ENCODE results near the gene MATK. TPM values are rescaled to one million over a fixed set of nuclear protein-coding genes. Genes with fewer than 3 reads are reported as not detected.

MATK gene
- total RNA-seq, 3 donors from 2014 or later: 2.2 to 3.6 (median 2.4) TPM

GRCh38 chr19:3771000-3771905 is 14.9 kb downstream of the MATK start:
- Histone ChIP-seq H3K36me3 (ENCODE audit: low read depth) (peaks cover 4% of the 10 kb centered on the region), H3K4me3 (no peak overlapping the region), H3K4me1 (ENCODE audit: low read depth) (no peaks in the 10 kb centered on the region), H3K9me3 (no peaks in the 10 kb centered on the region)
- DNase-seq: no peak
- TF ChIP-seq CTCF (IDR thresholded peaks at IDR 0.05): no peak
- no peak for ATAC-seq
- intact Hi-C loops (cut with DNase I, micrococcal nuclease): no loop called here

GRCh38 chr19:3770136-3770999 is 15.8 kb downstream of the MATK start:
- intact Hi-C loops (cut with DNase I, micrococcal nuclease): no loop called here
- TF ChIP-seq CTCF (IDR thresholded peaks at IDR 0.05): no peak
- Histone ChIP-seq H3K4me3 (no peak overlapping the region), H3K9me3 (no peaks in the 10 kb centered on the region), H3K4me1 (ENCODE audit: low read depth) (no peaks in the 10 kb centered on the region), H3K36me3 (ENCODE audit: low read depth) (peaks cover 4% of the 10 kb centered on the region)
- ATAC-seq: no peak
- DNase-seq: no peak

GRCh38 chr19:3769494-3769893 is 16.7 kb downstream of the MATK start:
- H3K36me3 ChIP-seq (ENCODE audit: low read depth): peaks cover 4% of the 10 kb centered on the region
- intact Hi-C loops (cut with DNase I, micrococcal nuclease): no loop called here
- DNase-seq: no peak
- no peaks in the 10 kb centered on the region for H3K9me3 ChIP-seq
- no peak for ATAC-seq
- H3K4me1 ChIP-seq (ENCODE audit: low read depth): no peaks in the 10 kb centered on the region
- no peak for TF ChIP-seq CTCF (IDR thresholded peaks at IDR 0.05)
- no peak overlapping the region for H3K4me3 ChIP-seq

- intact Hi-C loops (cut with DNase I, micrococcal nuclease): no loop called here
- no peak for ATAC-seq
- TF ChIP-seq CTCF (IDR thresholded peaks at IDR 0.05): no peak
These were observed 17.5 kb downstream of the MATK start for GRCh38 chr19:3768748-3769099.

GRCh38 chr19:3768015-3768747 is 18.0 kb downstream of the MATK start:
- Histone ChIP-seq H3K4me1 (ENCODE audit: low read depth) (peaks cover 8% of the 10 kb centered on the region), H3K36me3 (ENCODE audit: low read depth) (peaks cover 4% of the 10 kb centered on the region), H3K4me3 (no peak overlapping the region), H3K9me3 (no peaks in the 10 kb centered on the region)
- no peak for TF ChIP-seq CTCF (IDR thresholded peaks at IDR 0.05)
- intact Hi-C loops (cut with DNase I, micrococcal nuclease): no loop called here
- DNase-seq: no peak
- no peak for ATAC-seq

More at GRCh38 chr19:3768748-3769099, 17.5 kb downstream of the MATK start:
- peaks cover 4% of the 10 kb centered on the region for H3K36me3 ChIP-seq (ENCODE audit: low read depth)
- peaks cover 2% of the 10 kb centered on the region for H3K4me1 ChIP-seq (ENCODE audit: low read depth)
- H3K4me3 ChIP-seq: no peak overlapping the region
- no peak for DNase-seq
- no peaks in the 10 kb centered on the region for H3K9me3 ChIP-seq
